Stimulated activated CD4-positive, alpha-beta T cell treated with anti-CD3 and anti-CD28 coated beads, TNF-alpha, amount 100 ng/mL, for 24 hours (primary cell): ENCODE results near the gene DGKI.
"Not testable (repeated sequence)": the region's sequence is repeated elsewhere in the genome, so short reads cannot be mapped to it uniquely, and the experiment has no call there.

Source experiments
- DNase-seq, 3 experiments: peaks; one replicate each; pipeline ENCODE4 v3.0.0-alpha.2; 2020; ENCODE audit warnings: low read depth in 3 of 3

DGKI gene

GRCh38 chr7:137471128-137471527 is 375.6 kb downstream of the DGKI start:
- no peak for DNase-seq

- no peak for DNase-seq
Observed at GRCh38 chr7:137469858-137470257, 376.9 kb downstream of the DGKI start.

- DNase-seq: no peak
Observed at GRCh38 chr7:137469191-137469811, 377.5 kb downstream of the DGKI start.

- no peak for DNase-seq
Observed at GRCh38 chr7:137462847-137463246, 383.9 kb downstream of the DGKI start.

- DNase-seq: no peak
Observed at GRCh38 chr7:137462074-137462715, 384.6 kb downstream of the DGKI start.

- DNase-seq: no peak
Observed at GRCh38 chr7:137458399-137458798, 388.4 kb downstream of the DGKI start.

- DNase-seq: no peak
Observed at GRCh38 chr7:137454767-137455166, 392.0 kb downstream of the DGKI start.

GRCh38 chr7:137454246-137454724 is 392.5 kb downstream of the DGKI start:
- DNase-seq: no peak

GRCh38 chr7:137453356-137453755 is 393.4 kb downstream of the DGKI start:
- no peak for DNase-seq

- DNase-seq: no peak
Observed at GRCh38 chr7:137449016-137449415, 397.8 kb downstream of the DGKI start.

- not testable (repeated sequence) for DNase-seq
Observed at GRCh38 chr7:137448572-137448971, 398.2 kb downstream of the DGKI start.

- no peak for DNase-seq
Observed at GRCh38 chr7:137446025-137446424, 400.7 kb downstream of the DGKI start.

GRCh38 chr7:137445268-137445667 is 401.5 kb downstream of the DGKI start:
- no peak for DNase-seq

GRCh38 chr7:137443616-137444015 is 403.2 kb downstream of the DGKI start:
- DNase-seq: no peak

GRCh38 chr7:137441451-137441850 is 405.3 kb downstream of the DGKI start:
- DNase-seq: no peak

- no peak for DNase-seq
Observed at GRCh38 chr7:137439829-137440825, 406.6 kb downstream of the DGKI start.

GRCh38 chr7:137434946-137435345 is 411.8 kb downstream of the DGKI start:
- no peak for DNase-seq

GRCh38 chr7:137434530-137434929 is 412.2 kb downstream of the DGKI start:
- no peak for DNase-seq

- no peak for DNase-seq
Observed at GRCh38 chr7:137423321-137423720, 423.5 kb downstream of the DGKI start.

- no peak for DNase-seq
Observed at GRCh38 chr7:137421366-137421765, 425.4 kb downstream of the DGKI start.

GRCh38 chr7:137418841-137419240 is 427.9 kb downstream of the DGKI start:
- no peak for DNase-seq

- DNase-seq: no peak
Observed at GRCh38 chr7:137417464-137417863, 429.3 kb downstream of the DGKI start.
